NCI-H226 (cell line): ENCODE measurements around the gene FBXO3.

Source experiments
- DNase-seq: peaks from one replicate; pipeline ENCODE4 v3.0.0-alpha.2; 2015

FBXO3 gene

GRCh38 chr11:33700063-33700501 lies 74.2 kb downstream of the FBXO3 start:
- DNase-seq = no peak

- no peak for DNase-seq
These were observed 74.7 kb downstream of the FBXO3 start for GRCh38 chr11:33699515-33700062.

GRCh38 chr11:33698921-33699320 lies 75.4 kb downstream of the FBXO3 start:
- DNase-seq = no peak

- no peak for DNase-seq
These were observed 76.3 kb downstream of the FBXO3 start for GRCh38 chr11:33697997-33698396.

DNA sequence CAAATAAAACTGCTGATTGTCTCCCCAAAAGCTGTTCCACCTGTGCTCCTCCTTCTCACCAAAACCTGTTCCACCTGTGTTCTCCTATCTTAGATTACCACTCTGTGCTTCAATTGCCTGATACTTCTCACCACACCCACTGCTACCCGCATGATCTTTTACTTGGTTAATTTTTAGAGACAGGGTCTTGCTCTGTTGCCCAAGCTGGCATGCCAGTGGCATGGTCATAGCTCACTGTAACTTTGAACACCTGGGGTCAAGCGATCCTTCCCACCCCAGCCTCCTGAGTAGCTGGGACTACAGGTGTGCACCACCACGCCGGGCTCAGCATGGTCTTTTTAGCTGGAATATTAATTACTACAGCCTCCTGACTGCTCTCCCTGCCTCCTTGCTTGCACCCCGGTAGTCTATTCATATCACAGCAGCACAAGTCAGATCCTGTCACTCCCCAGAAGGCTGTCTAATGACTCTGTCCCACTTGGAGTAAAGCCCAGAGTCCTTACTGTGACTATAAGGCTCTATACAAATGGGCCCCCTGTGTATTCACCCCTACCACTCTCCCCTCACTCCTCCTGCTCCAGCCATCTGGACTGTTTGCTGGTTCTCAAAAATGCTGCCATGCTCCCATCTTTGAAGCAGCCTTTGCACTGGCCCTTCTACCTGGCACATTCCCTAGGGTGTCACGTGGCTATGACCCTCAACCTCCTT lies 77.2 kb downstream of the FBXO3 start:
- no peak for DNase-seq

- DNase-seq = no peak
These were observed 77.9 kb downstream of the FBXO3 start for GRCh38 chr11:33696411-33696810.

DNA sequence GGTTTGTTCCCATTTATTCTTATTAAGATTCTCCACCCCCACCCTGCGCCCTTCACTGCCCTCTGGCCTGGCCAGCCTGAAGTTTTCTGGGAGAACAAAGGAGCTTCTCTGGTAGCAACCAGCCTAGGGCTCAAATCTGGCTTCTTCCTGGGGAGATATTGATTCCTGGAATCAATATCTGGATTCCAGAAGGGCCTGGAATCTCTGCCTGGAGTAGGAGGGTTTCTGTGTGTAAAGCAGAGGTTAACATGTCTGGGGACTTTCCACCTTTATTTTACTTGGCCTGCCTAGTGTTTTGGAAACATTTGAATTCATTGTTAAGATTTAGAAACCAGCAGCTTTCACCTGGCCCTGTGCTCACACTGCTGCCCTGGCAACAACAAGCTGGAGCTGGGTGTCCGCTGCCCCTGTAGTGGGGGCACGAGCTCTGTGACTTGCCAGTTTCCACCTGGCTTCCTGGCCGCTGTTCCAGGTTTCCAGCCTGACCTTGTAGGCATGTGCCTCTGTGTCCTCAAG lies 79.2 kb downstream of the FBXO3 start:
- DNase-seq = no peak

DNA sequence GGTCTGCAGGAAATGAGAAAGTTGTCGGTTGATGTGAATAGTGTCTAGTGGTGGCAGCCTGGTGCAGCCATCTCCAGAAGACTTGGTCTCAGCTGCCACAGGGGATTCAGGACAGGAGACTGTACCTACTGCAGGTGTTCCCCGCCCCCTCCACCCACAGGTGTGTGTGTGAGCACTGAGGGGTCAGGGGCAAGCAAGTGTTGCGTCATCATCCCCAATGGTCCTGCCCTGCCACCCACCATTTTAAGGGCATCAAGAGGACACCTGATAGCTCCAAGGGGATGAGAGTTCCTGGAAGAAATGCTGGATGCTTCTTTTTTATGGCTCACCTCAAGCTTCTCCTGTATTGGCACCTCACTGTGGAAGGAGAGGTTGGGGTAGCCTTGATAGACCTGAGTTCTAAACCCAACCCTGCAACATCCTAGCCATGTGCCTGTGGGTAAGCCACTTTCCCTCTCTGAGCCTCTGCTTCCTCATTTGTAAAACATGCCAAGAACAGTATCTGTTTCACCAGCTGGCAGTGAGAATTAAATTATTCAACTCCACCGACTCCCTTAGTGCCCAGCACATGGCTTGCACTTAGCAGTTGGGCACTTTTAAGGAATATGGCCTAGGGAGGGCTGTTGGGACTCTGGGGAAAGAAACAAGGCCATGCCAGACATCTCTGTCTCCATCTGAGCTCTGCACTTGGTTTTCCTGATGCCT lies 79.8 kb downstream of the FBXO3 start:
- no peak for DNase-seq

- no peak for DNase-seq
These were observed 81.8 kb downstream of the FBXO3 start for GRCh38 chr11:33692541-33692940.

- DNase-seq = peak; percentile 95
These were observed 82.3 kb downstream of the FBXO3 start for GRCh38 chr11:33692013-33692504.

- DNase-seq = peak; percentile 24
These were observed 83.1 kb downstream of the FBXO3 start for GRCh38 chr11:33691066-33691864.
